B cell (primary cell): ENCODE measurements around the gene ADAP1.

ENCODE experiments used
- EZH2 ChIP-seq: IDR thresholded peaks from 2 replicates; pipeline ENCODE4 v1.6.1; 2012; ENCODE audit warnings: borderline replicate concordance, low read depth, mild to moderate bottlenecking, moderate library complexity, low read length; ENCODE audit not compliant: insufficient read depth, poor library complexity, severe bottlenecking
- TF ChIP-seq, protein P1 (sequence below): fragments of 200-600 bp; IDR thresholded peaks from one replicate; pipeline ENCODE4 v1.8.0; 2022; ENCODE audit warnings: antibody characterized with exemption, mild to moderate bottlenecking

DNA sequence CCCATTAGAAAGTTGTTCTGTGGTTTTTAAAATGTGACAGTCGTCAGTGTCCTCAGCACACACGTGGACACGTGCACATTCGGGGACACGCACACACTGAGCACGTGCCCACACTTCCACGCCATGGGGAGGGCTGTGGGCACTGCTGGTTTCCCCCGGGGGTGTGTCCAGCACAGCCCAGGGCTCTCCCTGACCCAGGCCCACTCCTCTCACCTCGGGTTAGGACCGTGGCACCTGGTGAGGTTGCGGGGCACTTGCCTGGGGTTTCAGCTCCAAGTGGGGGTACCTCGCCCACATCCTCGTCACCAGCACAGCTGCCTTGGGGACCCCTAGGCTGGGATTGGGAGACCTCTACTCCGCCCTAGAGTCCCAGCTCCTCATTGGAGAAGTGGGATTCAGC lies 57.4 kb downstream of the ADAP1 start:
- TF ChIP-seq, protein P1, sequence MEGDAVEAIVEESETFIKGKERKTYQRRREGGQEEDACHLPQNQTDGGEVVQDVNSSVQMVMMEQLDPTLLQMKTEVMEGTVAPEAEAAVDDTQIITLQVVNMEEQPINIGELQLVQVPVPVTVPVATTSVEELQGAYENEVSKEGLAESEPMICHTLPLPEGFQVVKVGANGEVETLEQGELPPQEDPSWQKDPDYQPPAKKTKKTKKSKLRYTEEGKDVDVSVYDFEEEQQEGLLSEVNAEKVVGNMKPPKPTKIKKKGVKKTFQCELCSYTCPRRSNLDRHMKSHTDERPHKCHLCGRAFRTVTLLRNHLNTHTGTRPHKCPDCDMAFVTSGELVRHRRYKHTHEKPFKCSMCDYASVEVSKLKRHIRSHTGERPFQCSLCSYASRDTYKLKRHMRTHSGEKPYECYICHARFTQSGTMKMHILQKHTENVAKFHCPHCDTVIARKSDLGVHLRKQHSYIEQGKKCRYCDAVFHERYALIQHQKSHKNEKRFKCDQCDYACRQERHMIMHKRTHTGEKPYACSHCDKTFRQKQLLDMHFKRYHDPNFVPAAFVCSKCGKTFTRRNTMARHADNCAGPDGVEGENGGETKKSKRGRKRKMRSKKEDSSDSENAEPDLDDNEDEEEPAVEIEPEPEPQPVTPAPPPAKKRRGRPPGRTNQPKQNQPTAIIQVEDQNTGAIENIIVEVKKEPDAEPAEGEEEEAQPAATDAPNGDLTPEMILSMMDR: no peak
- no peak for TF ChIP-seq EZH2
